ENCODE data around the gene GTF2E1.
"Not testable (repeated sequence)": the region's sequence is repeated elsewhere in the genome, so short reads cannot be mapped to it uniquely, and the experiment has no call there.

DNA sequence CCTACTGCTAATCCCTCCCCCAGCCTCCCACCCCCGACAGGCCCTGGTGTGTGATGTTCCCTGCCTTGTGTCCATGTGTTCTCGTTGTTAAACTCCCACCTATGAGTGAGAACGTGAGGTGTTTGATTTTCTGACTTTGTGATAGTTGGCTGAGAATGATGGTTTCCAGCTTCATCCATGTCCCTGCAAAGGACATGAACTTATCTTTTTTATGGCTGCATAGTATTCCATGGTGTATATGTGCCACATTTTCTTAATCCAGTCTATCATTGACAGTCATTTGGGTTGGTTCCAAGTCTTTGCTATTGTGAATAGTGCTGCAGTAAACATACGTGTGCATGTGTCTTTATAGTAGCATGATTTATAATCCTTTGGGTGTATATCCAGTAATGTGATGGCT is 16.0 kb downstream of the GTF2E1 start:
- TF ChIP-seq POLR2AphosphoS5 (IDR thresholded peaks at IDR 0.05); CTCF (IDR thresholded peaks at IDR 0.05 in 8 of 11, conservative IDR thresholded peaks at IDR 0.05 in 3 of 11); POLR2A (IDR thresholded peaks at IDR 0.05): not testable (repeated sequence)

Data from spleen (tissue), 7 donors.